Activated CD8-positive, alpha-beta memory T cell treated with anti-CD3 and anti-CD28 coated beads for 1 hour (primary cell): ENCODE results near the gene LAMC2.
"Not testable (repeated sequence)": the region's sequence is repeated elsewhere in the genome, so short reads cannot be mapped to it uniquely, and the experiment has no call there.

Experiments used
- DNase-seq, 2 donors: peaks; one replicate each; pipeline ENCODE4 v3.0.0-alpha.2; 2020; ENCODE audit warnings: low read depth in 1 of 2; ENCODE audit errors: extremely low read depth in 1 of 2

Gene LAMC2

DNA sequence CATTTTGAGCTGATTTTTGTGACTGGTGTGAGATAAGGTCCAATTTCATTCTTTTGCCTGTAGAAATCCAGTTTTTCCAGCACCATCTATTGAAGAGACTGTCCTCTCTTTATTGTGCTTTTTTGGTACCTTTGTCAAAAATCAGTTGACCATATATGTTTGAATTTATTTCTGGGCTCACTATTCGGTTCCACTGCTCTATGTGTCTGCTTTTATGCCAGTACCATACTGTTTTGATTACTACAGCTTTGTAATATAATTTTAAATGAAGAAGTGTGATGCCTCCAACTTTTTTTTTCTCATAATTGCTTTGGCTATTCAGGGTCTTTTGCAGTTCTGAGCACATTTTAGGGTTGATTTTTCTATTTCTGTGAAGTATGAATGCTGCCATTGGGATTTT, 69.0 kb downstream of the LAMC2 start:
- no peak for DNase-seq

DNA sequence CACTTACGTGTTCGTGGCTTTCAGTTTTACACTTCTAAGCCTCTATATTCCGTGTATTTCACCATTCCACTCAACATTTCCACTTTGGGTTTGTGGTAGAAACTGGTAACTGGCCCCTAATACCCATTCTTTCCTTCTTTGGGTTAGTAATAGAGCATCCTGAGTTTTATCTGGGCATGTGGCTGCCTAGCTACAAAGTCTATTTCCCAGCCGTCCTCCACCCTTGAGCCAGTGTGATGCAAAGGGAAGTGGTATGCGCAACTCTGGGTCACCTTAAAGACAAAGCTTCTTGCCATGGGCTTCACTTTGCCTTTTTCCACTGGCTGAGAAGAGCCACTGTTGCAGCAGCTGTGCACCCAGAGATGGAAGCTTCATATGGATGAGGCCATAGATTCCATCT, 73.9 kb downstream of the LAMC2 start:
- no peak for DNase-seq

DNA sequence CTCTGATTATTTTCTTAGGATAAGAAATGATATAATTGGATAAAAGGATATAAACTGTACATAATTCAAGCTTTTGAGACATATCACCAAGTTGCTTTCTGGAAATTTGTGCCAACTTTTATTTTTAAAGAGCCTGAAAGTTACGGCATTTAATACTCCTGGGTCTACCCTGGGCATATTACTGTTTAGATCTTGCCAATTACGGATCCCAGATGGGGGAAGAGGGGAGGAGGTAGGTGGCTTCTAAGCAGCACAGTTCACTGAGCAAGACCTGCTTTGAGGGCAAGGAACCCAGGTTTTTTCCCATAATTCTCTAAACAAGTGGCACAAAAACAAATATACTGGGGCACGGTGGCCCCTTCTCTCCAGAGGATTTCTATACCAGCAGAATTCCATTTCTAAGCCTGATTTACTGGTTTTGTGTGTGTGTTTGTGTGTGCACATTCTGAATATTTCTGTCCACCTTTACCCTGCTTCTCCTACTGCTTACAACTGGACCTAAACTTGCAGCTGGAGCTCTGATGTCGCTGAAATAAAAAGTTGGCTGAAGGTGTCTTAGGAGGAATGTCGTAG, 76.7 kb downstream of the LAMC2 start:
- no peak for DNase-seq

DNA sequence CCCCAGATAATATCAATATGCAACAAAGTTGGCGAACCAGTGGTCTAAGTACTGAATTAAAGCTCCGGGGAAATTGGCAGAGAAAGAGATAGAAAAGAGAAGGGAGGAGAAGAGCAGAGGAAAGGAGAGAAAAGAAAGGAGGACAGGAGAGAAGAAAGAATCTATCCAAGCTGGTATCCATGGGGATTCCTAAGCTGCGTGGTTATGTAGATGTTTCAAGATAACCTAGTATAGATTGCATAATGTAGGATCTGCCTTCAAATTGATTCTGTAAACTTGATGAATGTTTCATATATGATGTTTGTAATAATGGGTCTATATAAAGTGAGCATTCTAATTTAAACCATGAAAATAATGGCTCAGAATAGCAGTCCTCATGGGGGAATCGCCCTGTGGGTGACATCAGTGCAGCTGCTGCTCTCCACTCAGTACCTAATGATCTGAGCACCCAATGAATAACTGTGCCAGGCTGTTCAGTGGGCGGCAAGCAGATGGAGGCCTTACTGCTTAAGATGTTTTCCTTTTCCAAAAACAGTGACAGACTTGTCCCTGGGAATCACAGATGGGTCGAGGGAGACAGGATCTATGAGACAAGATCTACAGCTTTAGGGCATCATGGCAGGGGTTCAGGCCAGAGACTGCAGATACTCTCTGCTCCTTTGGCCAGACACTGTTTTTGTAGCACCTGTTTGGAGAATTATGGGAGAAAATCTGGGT, 78.0 kb downstream of the LAMC2 start:
- DNase-seq: no peak

DNA sequence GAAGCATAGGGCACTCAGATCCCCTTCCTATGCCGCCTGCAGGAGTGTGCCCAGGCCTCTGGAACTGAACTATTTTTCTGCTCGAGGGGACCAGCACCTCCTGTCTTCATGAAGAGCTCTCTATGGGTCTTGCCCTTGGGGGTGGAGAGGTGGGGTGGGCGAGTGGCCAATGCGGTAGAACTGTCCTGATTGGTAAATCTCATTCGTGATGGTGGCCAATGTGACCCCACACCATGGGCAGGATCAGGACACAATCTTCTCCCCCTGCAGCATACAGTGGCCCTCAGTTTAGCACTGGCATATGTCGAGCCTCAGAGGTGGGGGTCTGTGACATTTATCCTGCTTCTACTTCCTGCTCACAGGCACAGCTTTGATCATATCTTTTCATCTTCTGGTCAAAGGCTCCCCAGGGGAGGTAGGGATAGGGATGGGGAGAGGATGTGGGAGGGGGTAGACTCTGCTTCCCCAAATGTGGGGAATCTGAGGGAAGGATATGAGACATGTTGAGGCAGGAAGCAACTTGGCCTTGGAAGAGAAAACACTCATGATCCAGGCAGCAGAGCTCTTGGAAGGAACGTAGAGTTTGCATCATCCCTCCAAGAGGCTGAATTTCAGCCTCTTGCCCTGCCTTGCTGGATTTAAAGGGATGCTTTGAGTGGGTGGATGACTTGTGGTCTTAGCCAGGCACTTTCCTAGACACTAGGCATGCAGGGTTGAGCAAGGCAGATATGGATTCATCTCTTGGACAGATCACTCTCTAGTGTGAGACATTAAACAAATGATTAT, 81.8 kb downstream of the LAMC2 start:
- no peak for DNase-seq

DNA sequence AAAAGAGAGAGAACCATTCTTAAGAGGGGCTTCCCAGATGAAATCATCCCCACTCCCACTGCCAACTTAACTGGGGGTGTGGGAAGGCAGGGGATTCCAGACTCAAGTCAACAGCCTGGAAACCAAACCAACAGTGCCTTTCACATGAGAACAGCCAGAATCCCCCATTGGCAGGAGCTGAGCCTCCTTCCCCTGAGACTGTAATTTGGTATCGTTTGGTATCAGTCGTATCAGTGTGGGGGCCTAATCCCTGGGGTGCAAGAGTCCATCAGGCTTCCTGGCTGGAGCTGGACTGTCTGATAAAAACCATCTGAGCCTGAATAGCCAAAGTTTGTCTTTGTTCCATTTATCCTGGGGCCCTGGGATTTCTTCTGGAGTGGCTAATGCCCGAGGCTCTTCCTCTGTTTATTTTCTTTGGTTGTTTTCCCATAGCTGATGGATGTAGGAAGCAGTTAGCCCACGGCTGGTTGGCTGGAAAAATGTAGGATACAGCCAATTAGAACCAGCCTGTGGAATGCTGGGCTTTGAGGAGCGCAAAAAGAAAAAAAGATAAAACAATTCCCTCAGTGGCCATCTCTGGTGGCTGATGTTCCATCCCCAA, 84.6 kb downstream of the LAMC2 start:
- no peak for DNase-seq

DNA sequence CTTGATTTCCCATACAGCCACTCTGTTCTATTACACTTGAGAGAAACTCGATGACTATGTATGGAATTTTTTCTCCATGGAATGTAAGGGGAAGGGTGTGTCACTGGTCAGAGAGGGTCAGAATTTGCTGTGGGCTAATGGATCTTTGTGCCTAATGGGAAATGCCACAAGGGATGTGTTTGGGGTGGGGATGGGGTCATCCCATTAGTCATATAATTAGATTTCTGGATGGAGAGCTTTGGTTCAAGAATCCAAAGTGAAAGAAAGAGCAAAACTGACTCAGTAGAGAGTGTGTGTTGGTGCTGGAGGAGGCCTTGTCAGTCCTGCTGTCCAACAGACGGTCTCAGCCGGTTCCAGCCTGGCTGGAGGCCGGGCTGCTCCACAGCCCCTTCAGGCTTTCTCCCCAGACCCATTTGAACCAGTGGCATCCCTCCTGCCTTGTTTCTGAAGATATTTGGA, 86.4 kb downstream of the LAMC2 start:
- no peak for DNase-seq

DNA sequence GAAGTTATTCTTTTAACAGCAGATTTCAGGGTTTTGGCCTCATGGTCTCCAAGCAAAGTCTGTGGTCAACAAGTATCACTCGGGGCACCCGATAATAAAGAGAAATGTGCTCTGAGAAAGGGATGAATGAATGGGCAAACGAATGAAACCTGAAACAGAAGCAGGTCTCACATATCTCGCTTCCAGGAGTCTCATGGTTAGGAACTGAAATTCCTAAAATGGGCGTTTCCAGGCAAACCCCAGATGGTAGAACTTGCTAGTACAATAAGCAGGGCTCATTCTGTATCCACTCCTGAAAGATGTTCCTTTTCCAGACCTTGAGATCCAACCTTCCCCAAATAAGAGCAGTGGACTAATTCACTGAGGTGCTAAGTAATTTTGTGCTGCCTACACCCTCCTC, 87.2 kb downstream of the LAMC2 start:
- no peak for DNase-seq

DNA sequence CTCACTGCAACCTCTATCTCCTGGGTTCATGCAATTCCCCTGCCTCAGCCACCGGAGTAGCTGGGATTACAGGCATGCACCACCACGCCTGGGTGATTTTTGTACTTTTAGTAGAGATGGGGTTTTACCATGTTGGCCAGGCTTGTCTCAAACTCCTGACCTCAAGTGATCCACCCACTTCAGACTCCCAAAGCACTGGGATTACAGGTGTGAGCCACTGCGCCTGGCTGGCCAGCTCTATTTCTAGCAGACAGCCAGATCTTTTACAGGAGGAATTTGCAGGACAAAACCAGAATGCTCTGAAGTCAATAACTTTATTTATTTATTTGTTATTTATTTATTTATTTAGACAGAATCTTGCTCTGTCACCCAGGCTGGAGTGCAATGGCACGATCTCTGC, 87.9 kb downstream of the LAMC2 start:
- DNase-seq: not testable (repeated sequence)

DNA sequence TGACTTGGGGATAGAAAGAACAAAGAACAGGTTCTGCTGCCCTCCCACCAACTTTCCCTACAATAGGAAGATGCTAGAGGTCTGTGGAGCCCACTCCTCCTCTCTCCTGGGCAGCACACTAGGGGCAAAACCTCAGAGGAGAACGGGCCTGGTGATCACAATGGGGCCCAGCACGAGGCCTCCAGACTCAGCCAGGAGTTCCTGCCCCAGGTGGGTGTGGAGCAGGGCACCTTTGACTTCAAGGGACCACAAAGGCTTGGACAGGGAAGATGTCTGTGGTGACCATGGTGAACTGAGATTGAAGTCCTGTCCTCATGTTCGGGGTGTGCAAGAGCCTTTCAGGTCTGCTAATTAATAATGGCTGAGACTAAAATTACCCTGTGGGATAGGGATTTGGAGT, 88.8 kb downstream of the LAMC2 start:
- DNase-seq: no peak

DNA sequence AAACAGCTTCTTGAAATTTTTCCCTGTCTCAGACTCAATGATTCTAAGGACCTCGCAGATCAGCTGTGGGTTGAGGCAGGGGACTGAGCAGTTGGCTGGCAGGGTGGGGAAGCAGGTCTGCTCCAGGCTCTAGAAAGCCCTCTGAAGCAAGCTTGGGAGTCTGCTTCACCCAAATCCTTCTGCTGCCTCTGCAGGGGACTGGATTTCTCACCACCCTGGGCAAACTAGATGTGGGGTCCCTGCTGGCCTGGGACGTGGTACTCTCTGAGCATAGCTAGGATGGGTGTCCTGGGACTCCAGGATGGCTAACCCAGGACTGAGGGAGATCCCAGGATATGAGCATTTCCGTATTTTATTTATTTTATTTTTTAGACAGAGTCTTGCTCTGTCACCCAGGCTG, 89.3 kb downstream of the LAMC2 start:
- no peak for DNase-seq

DNA sequence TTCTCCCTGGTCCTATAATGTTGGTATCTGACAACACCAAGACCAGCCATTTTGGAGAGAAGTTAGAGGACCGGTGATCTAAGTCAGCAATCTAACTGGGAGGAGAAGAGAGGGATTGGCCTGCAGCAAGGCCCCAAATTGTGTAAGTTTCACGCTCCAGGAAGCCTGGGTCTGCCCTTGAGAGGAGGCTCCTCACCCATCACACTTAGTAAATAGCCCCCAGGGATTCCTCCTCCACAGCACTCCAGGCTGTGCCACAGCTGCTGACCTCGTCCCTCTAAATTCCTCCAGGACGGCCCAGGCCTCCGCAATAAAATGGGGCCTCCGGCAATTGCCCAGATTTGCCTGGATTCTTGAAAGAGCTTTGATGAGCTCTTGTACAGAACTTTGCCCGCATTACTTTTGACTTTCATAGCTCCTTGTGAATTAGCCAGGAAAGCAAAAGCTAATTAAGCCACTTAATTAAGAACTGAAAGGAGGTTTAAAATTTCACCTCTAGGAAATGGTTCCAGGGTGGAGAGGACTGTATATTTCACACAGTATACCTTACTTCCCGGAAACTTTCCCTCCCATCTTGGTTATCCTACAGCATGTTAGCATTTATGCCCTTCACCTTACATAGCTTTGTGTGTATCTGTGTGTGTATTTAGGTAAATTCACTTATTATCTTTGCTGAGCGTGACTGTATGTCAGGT, 90.5 kb downstream of the LAMC2 start:
- DNase-seq: no peak

DNA sequence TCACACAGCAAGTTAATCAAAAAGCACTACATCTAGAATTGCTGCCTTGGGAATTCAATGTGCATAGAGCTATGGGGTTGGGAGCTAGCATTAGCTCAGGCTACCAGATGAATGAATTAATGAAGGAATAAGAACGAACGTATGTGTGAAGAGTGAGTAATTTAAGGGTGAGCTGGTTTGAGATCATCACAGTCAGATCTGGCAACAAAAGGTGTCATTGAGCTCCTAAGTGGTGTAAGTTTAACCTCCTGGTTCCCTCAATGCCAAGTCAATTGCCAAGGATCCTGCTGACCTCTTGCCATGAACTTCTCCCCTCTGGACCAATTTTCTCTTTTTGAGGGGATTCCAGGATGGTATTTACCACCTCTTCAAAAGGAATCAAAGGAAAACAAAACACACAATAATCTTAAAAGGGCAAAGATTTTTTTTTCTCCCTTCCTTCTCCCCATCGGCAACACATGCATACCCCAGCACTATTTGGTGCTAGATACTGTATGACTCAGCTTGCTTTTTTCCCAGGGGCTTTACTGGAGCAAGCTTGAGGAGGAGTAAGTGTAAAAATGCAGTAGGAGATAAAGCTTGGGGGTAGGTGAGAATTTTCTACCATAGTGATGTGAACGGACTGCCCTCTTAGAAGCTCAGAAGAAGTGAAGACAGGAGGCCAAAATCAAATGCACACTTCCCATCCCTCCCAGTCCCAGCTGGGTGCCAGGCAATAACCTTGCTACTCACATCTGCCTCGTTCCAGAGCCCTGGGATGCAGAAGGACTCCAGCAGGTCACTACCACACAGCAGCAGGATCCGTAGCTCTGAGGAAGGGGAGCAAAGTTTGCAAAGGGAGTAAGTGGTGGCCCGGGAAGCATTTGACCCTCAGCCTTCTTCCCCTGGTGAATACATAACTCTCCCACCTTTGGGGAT, 92.0 kb downstream of the LAMC2 start:
- no peak for DNase-seq

DNA sequence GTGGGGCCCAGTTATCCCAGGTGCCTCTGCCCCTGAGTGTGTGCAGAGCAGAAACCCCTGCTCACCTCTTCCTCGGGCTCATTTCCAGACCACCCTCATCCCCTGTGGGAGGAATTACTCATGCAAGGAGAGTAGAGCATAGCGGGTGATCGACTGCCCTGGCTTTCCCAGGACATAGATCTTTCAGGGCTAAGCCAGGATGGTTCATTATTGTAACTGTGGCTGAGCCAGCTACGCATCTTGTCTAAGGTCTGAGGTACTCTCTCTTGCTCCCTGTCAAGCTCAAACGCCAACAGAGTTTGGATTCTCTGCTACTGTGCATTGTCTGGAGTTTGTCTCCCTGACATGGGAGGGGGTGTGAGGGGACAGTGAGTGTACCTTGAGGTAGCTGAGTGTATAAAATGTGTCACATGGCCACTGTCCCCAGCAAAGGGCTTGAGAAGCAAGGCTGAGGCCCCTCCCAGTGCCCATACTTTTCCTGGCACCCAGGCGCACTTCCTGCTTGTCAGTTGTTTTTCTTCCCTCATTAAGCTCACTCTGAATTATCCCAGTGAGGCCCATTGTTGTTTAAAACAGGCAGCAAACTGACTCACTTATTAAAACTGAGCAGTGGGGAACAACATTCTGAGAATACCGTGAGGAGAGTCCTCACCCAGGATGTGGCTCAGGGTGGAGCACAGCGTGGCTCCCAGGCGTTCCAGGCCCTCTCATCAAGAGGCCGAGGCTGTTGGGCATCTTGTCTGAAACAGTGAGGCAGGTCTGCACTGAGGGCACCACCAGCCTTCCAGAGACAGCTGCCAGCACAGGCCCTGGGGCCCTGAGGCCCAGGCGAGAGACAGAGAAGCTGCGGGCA, 92.9 kb downstream of the LAMC2 start:
- no peak for DNase-seq

DNA sequence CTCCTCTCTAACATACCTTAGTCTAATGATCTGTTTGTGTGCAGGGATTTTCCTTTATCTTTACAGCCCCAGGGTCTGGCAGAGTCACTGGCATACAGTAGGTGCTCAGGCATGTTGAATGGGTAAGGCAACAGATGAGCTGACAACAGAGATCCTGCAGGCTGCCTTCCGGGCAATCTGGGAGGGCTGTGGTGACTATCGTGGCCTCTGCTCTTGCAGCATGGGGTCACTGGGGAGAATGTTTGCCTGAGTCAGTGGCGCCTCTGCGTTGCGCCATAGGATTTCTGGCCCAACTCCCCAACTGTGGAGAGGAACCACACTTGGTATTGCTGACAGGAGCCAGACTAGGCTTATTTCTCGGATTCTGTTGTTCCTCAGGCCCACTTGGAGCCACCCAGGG, 93.8 kb downstream of the LAMC2 start:
- no peak for DNase-seq

DNA sequence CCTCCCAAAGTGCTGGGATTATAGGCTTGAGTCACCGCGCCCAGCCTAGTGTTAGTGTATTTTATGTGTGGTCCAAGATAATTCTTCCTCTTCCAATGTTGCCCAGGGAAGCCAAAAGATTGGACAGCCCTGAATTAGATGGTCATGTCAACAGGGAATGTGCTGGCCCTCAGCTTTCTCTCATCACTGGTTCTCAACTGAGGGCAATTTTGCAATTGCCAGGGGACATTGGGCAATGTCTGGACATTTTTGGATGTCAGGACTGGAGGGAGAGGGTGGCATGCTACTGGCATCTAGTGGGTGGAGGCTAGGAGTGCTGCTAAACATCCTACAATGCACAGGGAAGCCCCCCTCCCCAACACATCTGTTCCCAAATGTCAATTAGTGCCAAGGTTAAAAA, 95.0 kb downstream of the LAMC2 start:
- DNase-seq: no peak

DNA sequence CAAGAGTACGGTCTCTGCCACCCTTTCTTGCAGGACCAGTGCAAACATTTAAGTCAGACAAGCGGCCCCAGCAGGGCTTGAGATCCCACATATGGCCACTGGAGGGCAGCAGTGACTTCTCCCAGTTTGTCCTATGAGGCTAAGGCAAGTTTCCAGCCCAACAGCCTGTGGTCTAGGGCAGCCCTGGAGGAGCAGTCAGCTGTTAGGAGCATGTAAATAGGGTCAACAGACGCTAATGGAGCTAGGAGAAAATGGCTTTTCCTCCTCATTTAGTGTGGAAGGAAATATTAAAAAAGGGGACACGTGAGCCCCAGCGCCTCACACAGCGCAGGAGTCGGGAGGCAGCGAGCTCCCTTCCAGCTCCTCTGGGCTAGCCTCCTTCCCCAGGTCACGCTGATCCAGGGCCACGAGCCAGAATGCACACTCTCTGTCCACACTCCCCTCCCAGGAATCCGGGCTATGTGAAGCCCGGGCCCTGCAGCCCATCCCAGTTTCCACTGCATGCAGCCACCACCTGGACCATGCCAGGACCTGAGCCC, 95.6 kb downstream of the LAMC2 start:
- DNase-seq: peak; percentile 9 to 40

DNA sequence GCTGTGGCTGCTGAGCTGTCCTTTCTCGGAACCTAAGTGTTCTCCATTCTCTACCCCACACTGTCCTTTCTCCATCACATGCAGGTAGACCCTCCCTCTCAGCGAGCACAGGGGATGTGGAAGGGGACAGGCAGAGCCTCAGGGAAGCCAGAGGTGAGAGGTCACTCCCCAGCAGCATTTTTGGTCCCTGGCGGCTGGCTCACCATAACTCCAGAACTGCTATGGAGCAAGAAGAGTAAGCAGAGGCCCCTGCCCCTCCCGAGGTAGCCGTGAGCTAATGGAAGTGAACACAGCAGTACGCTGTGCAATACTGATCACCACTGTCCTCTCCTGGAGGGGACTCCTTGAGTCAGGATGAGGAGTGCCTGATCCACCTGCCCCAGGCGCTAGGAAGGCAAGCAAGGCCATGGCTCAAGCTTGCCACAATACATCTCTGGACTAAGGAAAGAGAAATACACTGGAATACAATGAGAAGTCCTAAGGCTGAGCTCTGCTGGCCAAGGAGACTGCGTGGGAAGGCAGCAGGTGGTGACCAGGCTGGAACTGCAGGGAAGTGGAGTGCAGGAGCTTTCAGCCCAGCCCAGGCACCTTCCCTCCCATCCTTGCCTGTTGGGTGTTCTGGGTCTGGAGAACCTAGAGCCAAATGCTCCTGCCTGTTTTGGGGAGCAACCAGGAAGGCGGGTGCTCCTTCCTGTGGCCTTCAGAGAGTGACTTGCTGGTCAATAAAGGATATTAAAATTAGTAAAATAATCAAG, 96.2 kb downstream of the LAMC2 start:
- no peak for DNase-seq
